HepG2 (cell line): ENCODE results near the gene CHFR.

Experiments
- SRSF1 ChIP-seq: fragments of 200-400 bp; formaldehyde crosslinking; optimal IDR thresholded peaks from 2 replicates; pipeline ENCODE3; 2017; ENCODE audit warnings: mild to moderate bottlenecking, low read depth, low read length, moderate library complexity
- TF ChIP-seq, protein P1 (sequence below): sonication (generic); formaldehyde crosslinking; IDR thresholded peaks from 2 replicates; pipeline ENCODE4 v1.4.0; 2020; ENCODE audit warnings: mild to moderate bottlenecking, missing genetic modification reagents
- TF ChIP-seq, protein P2 (sequence below), 2 experiments: fragments of 450-650 bp in 1 of 2; sonication (generic) in 1 of 2; formaldehyde crosslinking; IDR thresholded peaks; 2 replicates each; pipeline versions ENCODE4 v1.5.0 to v1.8.0; 2020 to 2022; ENCODE audit warnings: mild to moderate bottlenecking in 1 of 2, missing genetic modification reagents in 1 of 2

DNA sequence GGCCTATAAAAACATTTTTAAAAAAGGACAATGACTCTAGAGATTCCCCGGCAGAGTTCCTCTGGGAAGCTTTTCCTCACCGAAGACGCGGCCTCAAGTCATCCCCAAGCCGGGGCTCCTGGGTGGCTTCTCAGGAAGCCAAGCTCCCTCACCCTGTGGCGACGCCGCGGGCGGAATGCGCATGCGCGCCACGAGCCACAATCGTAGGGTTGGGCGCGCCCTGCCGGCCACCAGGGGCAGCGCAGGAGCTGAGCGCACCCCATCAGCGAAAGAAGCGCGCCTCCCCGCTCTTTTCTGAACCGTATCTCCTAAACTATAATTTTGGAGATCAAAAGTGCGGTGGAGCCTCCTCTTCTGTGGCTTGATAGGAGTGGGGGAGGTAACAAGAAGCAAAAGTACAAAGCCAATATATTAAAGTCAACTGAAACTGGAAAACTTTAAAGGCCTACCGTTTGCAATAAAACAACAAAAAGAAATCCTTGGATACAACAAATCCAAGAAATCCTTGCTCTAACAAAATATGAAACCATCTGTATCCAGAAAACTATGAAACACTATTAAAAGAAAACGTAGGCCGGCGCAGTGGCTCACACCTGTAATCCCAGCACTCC lies 17.4 kb upstream of the CHFR start:
- no peak for TF ChIP-seq SRSF1
- TF ChIP-seq, protein P1, sequence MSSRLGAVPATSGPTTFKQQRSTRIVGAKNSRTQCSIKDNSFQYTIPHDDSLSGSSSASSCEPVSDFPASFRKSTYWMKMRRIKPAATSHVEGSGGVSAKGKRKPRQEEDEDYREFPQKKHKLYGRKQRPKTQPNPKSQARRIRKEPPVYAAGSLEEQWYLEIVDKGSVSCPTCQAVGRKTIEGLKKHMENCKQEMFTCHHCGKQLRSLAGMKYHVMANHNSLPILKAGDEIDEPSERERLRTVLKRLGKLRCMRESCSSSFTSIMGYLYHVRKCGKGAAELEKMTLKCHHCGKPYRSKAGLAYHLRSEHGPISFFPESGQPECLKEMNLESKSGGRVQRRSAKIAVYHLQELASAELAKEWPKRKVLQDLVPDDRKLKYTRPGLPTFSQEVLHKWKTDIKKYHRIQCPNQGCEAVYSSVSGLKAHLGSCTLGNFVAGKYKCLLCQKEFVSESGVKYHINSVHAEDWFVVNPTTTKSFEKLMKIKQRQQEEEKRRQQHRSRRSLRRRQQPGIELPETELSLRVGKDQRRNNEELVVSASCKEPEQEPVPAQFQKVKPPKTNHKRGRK (CRISPR knock-in tag) = no peak
- TF ChIP-seq, protein P2, sequence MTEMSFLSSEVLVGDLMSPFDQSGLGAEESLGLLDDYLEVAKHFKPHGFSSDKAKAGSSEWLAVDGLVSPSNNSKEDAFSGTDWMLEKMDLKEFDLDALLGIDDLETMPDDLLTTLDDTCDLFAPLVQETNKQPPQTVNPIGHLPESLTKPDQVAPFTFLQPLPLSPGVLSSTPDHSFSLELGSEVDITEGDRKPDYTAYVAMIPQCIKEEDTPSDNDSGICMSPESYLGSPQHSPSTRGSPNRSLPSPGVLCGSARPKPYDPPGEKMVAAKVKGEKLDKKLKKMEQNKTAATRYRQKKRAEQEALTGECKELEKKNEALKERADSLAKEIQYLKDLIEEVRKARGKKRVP (CRISPR knock-in tag; IDR thresholded peaks at IDR 0.05) = no peak
